HG03354 (cell line): ENCODE results near the gene NUPR1.
"Not testable (repeated sequence)": the region's sequence is repeated elsewhere in the genome, so short reads cannot be mapped to it uniquely, and the experiment has no call there.

Source experiments
- ATAC-seq: cut with Tn5 transposase; IDR thresholded peaks from one replicate; pipeline ENCODE4 v1.9.1; 2021; ENCODE audit warnings: mild to moderate bottlenecking; ENCODE audit not compliant: unreplicated experiment, poor library complexity, severe bottlenecking

NUPR1 gene

GRCh38 chr16:28556914-28557320 lies 18.1 kb upstream of the NUPR1 start:
- ATAC-seq, result no peak

GRCh38 chr16:28555561-28555960 lies 16.8 kb upstream of the NUPR1 start:
- ATAC-seq, result no peak

- peak; percentile 4 for ATAC-seq
These were observed 16.1 kb upstream of the NUPR1 start for GRCh38 chr16:28554634-28555423.

GRCh38 chr16:28553776-28554633 lies 15.2 kb upstream of the NUPR1 start, which contains the start of gene SGF29:
Gene SGF29, plus strand, starts transcription at chr16:28553920. Its CDS starts 27,150 bp downstream, at chr16:28581070.
- peak; percentile 83 for ATAC-seq

DNA sequence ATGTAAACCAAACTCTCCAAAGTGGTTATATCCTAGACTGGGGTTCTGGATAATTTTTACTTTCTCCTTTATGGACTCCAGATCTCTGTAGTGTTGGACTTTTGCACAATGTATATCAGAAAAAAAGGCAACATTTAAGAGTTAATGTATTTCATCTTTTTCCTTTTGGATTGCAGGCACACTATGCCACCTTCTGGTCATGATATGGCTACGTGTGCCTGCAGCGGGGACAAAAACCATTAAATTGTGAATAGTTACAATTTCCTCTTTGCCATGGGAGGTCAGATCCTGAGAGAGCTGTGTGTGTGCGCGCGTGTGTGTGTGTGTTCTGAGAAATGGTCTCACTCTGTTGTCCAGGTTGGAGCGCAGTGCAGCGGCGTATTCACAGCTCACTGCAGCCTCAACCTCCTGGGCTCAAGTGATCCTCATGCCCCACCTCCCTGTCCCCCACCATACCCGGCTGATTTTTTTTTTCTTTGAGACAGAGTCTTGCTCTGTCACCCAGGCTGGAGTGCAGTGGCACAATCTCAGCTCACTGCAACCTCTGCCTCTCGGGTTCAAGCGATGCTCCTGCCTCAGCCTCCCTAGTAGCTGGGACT lies 10.6 kb upstream of the NUPR1 start:
- no peak for ATAC-seq

- ATAC-seq, result no peak
These were observed 9.6 kb upstream of the NUPR1 start for GRCh38 chr16:28548306-28548802.

GRCh38 chr16:28546626-28547025 lies 7.9 kb upstream of the NUPR1 start:
- no peak for ATAC-seq

GRCh38 chr16:28545964-28546363 lies 7.2 kb upstream of the NUPR1 start:
- ATAC-seq, result not testable (repeated sequence)

- no peak for ATAC-seq
These were observed 6.2 kb upstream of the NUPR1 start for GRCh38 chr16:28544998-28545397.

DNA sequence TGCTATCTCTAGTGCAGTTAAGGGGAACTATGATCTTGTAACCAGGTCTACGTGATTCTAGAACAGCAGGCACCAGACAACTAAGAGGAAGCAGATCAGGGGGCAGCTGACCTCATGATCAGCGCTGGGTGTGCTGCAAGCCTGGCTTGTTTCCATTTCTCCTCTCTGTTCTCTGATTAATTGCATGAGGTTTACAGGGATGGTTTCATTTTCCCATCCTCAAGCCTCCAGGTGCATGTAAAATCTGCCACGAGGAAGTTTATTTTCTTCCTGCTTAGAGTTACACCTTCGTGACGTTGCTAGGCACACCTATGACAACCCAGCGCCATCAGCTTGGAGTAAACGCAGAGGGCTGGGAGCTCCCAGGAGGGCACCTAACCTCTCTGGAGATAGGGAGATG lies 4.3 kb upstream of the NUPR1 start:
- no peak for ATAC-seq

DNA sequence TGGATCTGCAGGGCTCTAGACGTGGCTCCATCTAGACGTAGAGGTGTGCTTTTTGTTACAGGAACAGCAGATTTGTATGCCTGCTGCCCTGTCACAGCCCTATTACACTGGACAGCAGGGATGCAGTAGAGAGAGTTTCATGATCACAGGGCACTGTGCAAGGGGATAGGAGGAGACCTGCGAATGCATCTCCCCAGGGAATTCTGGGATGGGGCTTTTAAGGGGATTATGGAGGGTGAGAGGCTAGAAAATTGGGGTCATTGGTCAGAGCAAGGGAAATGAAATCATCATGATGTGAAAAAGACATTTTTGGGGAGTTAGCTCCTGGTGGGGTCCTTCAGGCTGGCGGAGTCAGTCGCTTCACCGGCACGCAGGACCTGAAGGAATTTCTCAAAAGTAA lies 3.9 kb upstream of the NUPR1 start:
- no peak for ATAC-seq

- no peak for ATAC-seq
These were observed 1.6 kb upstream of the NUPR1 start for GRCh38 chr16:28540346-28540745.

GRCh38 chr16:28537964-28538732 lies 626 bp downstream of the NUPR1 start:
- ATAC-seq, result no peak

GRCh38 chr16:28537076-28537475 lies 1.7 kb downstream of the NUPR1 start:
- no peak for ATAC-seq

- no peak for ATAC-seq
These were observed 4.0 kb downstream of the NUPR1 start for GRCh38 chr16:28534542-28535373.

DNA sequence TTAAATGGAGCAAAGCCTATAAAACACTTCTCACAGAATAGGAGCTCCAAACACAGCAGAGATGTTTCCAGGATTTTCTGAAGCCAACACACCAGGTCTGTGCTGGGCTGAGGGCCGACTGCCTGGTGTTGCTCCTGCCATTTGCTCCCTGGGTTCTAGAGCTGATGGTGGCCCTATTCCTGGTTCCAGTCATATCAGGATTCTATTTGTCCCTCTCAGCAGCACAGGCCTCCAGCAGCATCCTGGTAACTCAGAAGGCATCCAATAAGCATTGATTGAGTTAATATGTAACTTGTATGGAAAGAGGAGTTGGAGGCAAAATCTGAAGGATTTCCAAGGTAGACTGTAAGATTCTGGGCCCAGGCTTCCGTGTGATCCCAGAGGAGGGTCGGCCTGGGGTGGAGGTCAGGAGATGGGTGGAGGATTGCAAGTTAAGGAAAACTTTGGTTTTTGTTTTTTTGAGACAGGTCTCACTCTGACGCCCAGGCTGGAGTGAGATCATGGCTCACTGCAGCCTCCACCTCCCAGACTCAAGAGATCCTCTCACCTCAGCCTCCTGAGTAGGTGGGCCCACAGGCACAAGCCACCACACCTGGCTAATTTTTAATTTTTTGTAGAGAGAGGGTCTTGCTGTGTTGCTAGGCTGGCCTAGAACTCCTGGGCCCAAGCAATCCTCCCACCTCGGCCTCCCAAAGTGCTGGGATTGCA lies 5.7 kb downstream of the NUPR1 start:
- no peak for ATAC-seq

- ATAC-seq, result no peak
These were observed 6.7 kb downstream of the NUPR1 start for GRCh38 chr16:28531777-28532744.
